ENCODE data around the gene PIK3R5. TPM values are rescaled to one million over a fixed set of nuclear protein-coding genes. Genes with fewer than 3 reads are reported as not detected.

Gene PIK3R5
- total RNA-seq, 1 experiment from 2014 or later = not detected

- H3K27me3 ChIP-seq (replicated peaks; ENCODE audit: control insufficient read depth, insufficient read depth, low read length) = no peaks in the 10 kb centered on the region
- BruUV-seq (replicated peaks) = no TSS peak
- no peak for DNase-seq
- ChIA-PET CTCF (no interaction called here), POLR2A (no interaction called here)
- Mint-ChIP-seq H3K36me3 (ENCODE audit: insufficient read depth, unreplicated experiment) (no peaks in the 10 kb centered on the region), H3K27me3 (ENCODE audit: insufficient read depth, unreplicated experiment) (peaks cover 3% of the 10 kb centered on the region), H3K4me1 (ENCODE audit: low read depth, unreplicated experiment) (no peaks in the 10 kb centered on the region), H3K9me3 (ENCODE audit: unreplicated experiment) (peaks cover 11% of the 10 kb centered on the region), H3K27ac (ENCODE audit: unreplicated experiment) (no peak overlapping the region), H3K4me3 (ENCODE audit: unreplicated experiment) (no peak overlapping the region)
- no peak overlapping the region for H3K4me3 ChIP-seq (ENCODE audit: low read depth, low read length)
- intact Hi-C loops (cut with micrococcal nuclease; ENCODE audit: unreplicated experiment) = no loop called here
- no peaks in the 10 kb centered on the region for H3K9me3 ChIP-seq
- H3K36me3 ChIP-seq (ENCODE audit: control insufficient read depth, insufficient read depth, low read length) = no peaks in the 10 kb centered on the region
- TF ChIP-seq CTCF (IDR thresholded peaks at IDR 0.05; ENCODE audit: insufficient read depth in 1 of 2, low read depth in 1 of 2, low read length in 1 of 2, severe bottlenecking in 1 of 2, unreplicated experiment in 1 of 2) = no peak
- H3K4me1 ChIP-seq = no peaks in the 10 kb centered on the region
Observed at GRCh38 chr17:9009096-9009495, 43.6 kb upstream of the PIK3R5 start.

GRCh38 chr17:9007052-9007714, 41.7 kb upstream of the PIK3R5 start:
- no TSS peak for BruUV-seq (replicated peaks)
- no peaks in the 10 kb centered on the region for H3K36me3 Mint-ChIP-seq (ENCODE audit: insufficient read depth, unreplicated experiment)
- ChIA-PET POLR2A (no interaction called here), CTCF (no interaction called here)
- H3K36me3 ChIP-seq (ENCODE audit: control insufficient read depth, insufficient read depth, low read length) = no peaks in the 10 kb centered on the region
- no peaks in the 10 kb centered on the region for H3K9me3 ChIP-seq
- H3K9me3 Mint-ChIP-seq (ENCODE audit: unreplicated experiment) = peaks cover 11% of the 10 kb centered on the region
- no peak for DNase-seq
- peaks cover 3% of the 10 kb centered on the region for H3K27me3 Mint-ChIP-seq (ENCODE audit: insufficient read depth, unreplicated experiment)
- H3K4me1 Mint-ChIP-seq (ENCODE audit: low read depth, unreplicated experiment) = no peaks in the 10 kb centered on the region
- intact Hi-C loops (cut with micrococcal nuclease; ENCODE audit: unreplicated experiment) = no loop called here
- H3K4me1 ChIP-seq = no peaks in the 10 kb centered on the region
- no peaks in the 10 kb centered on the region for H3K27me3 ChIP-seq (replicated peaks; ENCODE audit: control insufficient read depth, insufficient read depth, low read length)
- no peak overlapping the region for H3K4me3 Mint-ChIP-seq (ENCODE audit: unreplicated experiment)
- no peak for TF ChIP-seq CTCF (IDR thresholded peaks at IDR 0.05; ENCODE audit: insufficient read depth in 1 of 2, low read depth in 1 of 2, low read length in 1 of 2, severe bottlenecking in 1 of 2, unreplicated experiment in 1 of 2)
- H3K4me3 ChIP-seq (ENCODE audit: low read depth, low read length) = no peak overlapping the region
- H3K27ac Mint-ChIP-seq (ENCODE audit: unreplicated experiment) = no peak overlapping the region

- peaks cover 3% of the 10 kb centered on the region for H3K27me3 Mint-ChIP-seq (ENCODE audit: insufficient read depth, unreplicated experiment)
- no peaks in the 10 kb centered on the region for H3K4me1 Mint-ChIP-seq (ENCODE audit: low read depth, unreplicated experiment)
- TF ChIP-seq CTCF (IDR thresholded peaks at IDR 0.05; ENCODE audit: insufficient read depth in 1 of 2, low read depth in 1 of 2, low read length in 1 of 2, severe bottlenecking in 1 of 2, unreplicated experiment in 1 of 2) = no peak
- Histone ChIP-seq H3K9me3 (no peaks in the 10 kb centered on the region), H3K4me3 (ENCODE audit: low read depth, low read length) (no peak overlapping the region), H3K4me1 (no peaks in the 10 kb centered on the region), H3K27me3 (replicated peaks; ENCODE audit: control insufficient read depth, insufficient read depth, low read length) (no peaks in the 10 kb centered on the region), H3K36me3 (ENCODE audit: control insufficient read depth, insufficient read depth, low read length) (no peaks in the 10 kb centered on the region)
- peaks cover 11% of the 10 kb centered on the region for H3K9me3 Mint-ChIP-seq (ENCODE audit: unreplicated experiment)
- intact Hi-C loops (cut with micrococcal nuclease; ENCODE audit: unreplicated experiment) = no loop called here
- no peak overlapping the region for H3K27ac Mint-ChIP-seq (ENCODE audit: unreplicated experiment)
- DNase-seq = no peak
- ChIA-PET CTCF (no interaction called here), POLR2A (no interaction called here)
- H3K4me3 Mint-ChIP-seq (ENCODE audit: unreplicated experiment) = no peak overlapping the region
- BruUV-seq (replicated peaks) = no TSS peak
- no peaks in the 10 kb centered on the region for H3K36me3 Mint-ChIP-seq (ENCODE audit: insufficient read depth, unreplicated experiment)
Observed at GRCh38 chr17:9006175-9006767, 40.8 kb upstream of the PIK3R5 start.
